Measurements from ENCODE around the gene UNC5B. TPM values are rescaled to one million over a fixed set of nuclear protein-coding genes. Genes with fewer than 3 reads are reported as not detected.
"Not testable (repeated sequence)": the region's sequence is repeated elsewhere in the genome, so short reads cannot be mapped to it uniquely, and the experiment has no call there.

The UNC5B gene
- total RNA-seq, 4 donors from 2014 or later: 3.4 to 5.2 (median 3.9) TPM

DNA sequence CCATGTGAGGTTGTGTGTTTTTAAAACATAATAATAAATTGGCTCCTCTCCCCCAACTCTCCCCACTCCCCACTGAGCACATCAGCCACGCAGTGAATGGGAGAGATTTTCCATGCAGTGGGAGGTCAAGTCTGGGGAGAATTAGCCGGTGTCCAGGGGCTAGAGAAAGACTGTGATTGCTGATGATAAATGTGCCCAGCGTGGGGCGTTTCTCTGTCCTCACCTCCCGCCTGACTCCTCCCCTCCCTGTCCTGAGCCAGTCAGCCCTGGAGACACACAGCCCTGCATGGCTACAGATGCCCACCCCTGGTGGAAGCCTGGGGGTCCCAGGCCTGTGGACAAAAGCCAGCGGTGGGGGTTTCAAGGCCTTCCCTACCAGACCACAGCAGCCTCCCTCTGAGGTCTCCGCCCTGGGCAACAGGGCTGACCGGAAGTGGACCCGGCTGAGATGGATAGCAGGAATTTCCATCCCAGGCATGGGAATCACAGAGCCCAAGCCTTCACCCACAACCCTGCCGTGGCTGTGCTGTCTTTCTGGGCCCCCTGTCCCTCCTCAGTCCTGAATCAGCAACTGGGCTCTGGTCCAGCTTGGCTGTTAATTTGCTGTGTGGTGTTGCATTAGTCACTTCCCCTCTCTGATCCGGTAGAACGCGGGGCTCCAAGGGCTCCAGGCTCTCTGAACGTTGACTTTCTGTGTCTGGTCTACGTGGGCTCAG lies 59.8 kb downstream of the UNC5B start:
- TF ChIP-seq CTCF (IDR thresholded peaks at IDR 0.05): no peak
- ATAC-seq (ENCODE audit: low FRiP score) (no peak), DNase-seq (ENCODE audit: low spot score) (no peak)

- not testable (repeated sequence) for ATAC-seq (ENCODE audit: low FRiP score); DNase-seq (ENCODE audit: low spot score)
Observed at GRCh38 chr10:71272974-71273373, 60.6 kb downstream of the UNC5B start.

GRCh38 chr10:71273506-71273905 lies 61.1 kb downstream of the UNC5B start:
- no peak for DNase-seq (ENCODE audit: low spot score)
- TF ChIP-seq CTCF (IDR thresholded peaks at IDR 0.05): no peak
- ATAC-seq (ENCODE audit: low FRiP score): no peak

- no peak for TF ChIP-seq CTCF (IDR thresholded peaks at IDR 0.05)
- DNase-seq (ENCODE audit: low spot score): no peak
- no peak for ATAC-seq (ENCODE audit: low FRiP score)
Observed at GRCh38 chr10:71274901-71275796, 62.8 kb downstream of the UNC5B start.

- ATAC-seq (ENCODE audit: low FRiP score) (no peak), DNase-seq (ENCODE audit: low spot score) (no peak)
- TF ChIP-seq CTCF (IDR thresholded peaks at IDR 0.05): no peak
Observed at GRCh38 chr10:71276873-71277272, 64.5 kb downstream of the UNC5B start.

DNA sequence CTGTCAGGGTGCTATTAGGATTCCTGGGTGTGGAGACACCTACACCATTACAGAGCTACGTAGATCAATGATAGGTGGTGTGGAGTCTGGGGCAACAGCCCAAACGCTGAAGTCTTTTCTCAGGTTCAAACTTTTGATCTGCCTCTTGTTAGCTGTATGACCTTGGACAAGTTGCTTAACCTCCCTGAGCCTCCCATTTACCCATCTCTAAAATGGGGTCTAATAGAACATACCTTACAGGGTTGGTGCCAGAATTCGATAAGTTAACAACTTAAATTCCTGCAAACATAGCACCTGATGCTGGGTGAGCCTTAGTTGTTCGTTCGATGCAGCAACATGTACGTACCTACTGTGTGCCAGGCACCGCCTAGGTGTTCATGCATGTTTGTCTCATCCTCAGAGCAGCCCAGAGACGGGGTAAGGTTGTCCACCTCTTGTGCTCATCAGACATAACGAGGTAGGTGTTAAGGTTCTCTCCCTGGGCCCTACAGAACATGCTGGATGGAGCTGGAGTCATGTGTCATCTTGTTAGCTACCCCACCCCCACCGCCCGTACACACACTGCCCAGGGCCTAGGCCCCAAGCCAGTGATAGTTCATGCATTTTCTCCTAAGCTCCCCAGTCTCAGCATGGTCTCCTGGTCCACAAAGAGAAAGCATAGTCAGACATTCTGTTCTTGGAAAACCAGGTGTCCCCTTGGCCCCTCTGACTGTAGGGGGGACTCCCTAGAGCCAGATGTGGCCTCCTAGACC lies 65.7 kb downstream of the UNC5B start:
- no peak for ATAC-seq (ENCODE audit: low FRiP score)
- no peak for TF ChIP-seq CTCF (IDR thresholded peaks at IDR 0.05)

More for the DNA sequence above, 65.7 kb downstream of the UNC5B start:
- DNase-seq (ENCODE audit: low spot score): no peak

Measured in omental fat pad (tissue), 4 donors.